Stomach (tissue), 9 donors: Measurements from ENCODE around the gene ITIH4. TPM values are rescaled to one million over a fixed set of nuclear protein-coding genes. Genes with fewer than 3 reads are reported as not detected.

Experiments
- DNase-seq, 2 donors: peaks; one replicate each; pipeline versions ENCODE4 v3.0.0 to v3.0.0-alpha.2; 2013 to 2019
- H3K27ac ChIP-seq, 5 donors: fragments of 200-600 bp in 4 of 5; sonication (generic) in 4 of 5; one replicate each; pipeline ENCODE4 v1.5.1; 2013 to 2019; ENCODE audit warnings: mild to moderate bottlenecking in 1 of 5, moderate library complexity in 1 of 5
- H3K27me3 ChIP-seq, 3 donors: fragments of 200-600 bp; sonication (generic); one replicate each; pipeline ENCODE4 v1.5.1; 2017 to 2019; ENCODE audit warnings: mixed run types in 1 of 3
- H3K36me3 ChIP-seq, 4 donors: fragments of 200-600 bp; sonication (generic); 1 replicate in 3 of 4; 2 replicates in 1 of 4; pipeline ENCODE4 v1.5.1; 2016 to 2019
- H3K4me1 ChIP-seq, 4 donors: fragments of 200-600 bp; sonication (generic); one replicate each; pipeline ENCODE4 v1.5.1; 2016 to 2019
- H3K4me3 ChIP-seq, 4 donors: fragments of 200-600 bp; sonication (generic) in 3 of 4; one replicate each; pipeline ENCODE4 v1.5.1; 2016 to 2019; ENCODE audit warnings: mild to moderate bottlenecking in 1 of 4
- H3K9me3 ChIP-seq, 4 donors: fragments of 200-600 bp; sonication (generic); one replicate each; pipeline ENCODE4 v1.5.1; 2016 to 2019
- CTCF ChIP-seq, 7 experiments: fragments of 450-650 bp in 4 of 7; fragments of 200-600 bp in 3 of 7; sonication (generic) in 3 of 7; IDR thresholded peaks; one replicate each; pipeline ENCODE4 v1.5.1; 2016 to 2019; ENCODE audit warnings: antibody characterized with exemption in 7 of 7, control low read depth in 2 of 7, mild to moderate bottlenecking in 1 of 7
- EP300 ChIP-seq: sonication (generic); formaldehyde crosslinking; IDR thresholded peaks from one replicate; pipeline ENCODE4 v1.6.1; 2017; ENCODE audit warnings: antibody characterized with exemption
- POLR2A ChIP-seq, 4 donors: fragments of 450-650 bp; IDR thresholded peaks; one replicate each; pipeline ENCODE4 v1.6.1; 2016; ENCODE audit warnings: antibody characterized with exemption in 4 of 4, control low read depth in 2 of 4, mild to moderate bottlenecking in 1 of 4, moderate library complexity in 1 of 4
- POLR2AphosphoS5 ChIP-seq, 3 donors: sonication (generic); formaldehyde crosslinking; IDR thresholded peaks; one replicate each; pipeline ENCODE4 v1.6.1; 2016; ENCODE audit warnings: antibody characterized with exemption in 3 of 3
- WGBS, 5 donors: extraction: QIAGEN DNeasy Blood & Tissue Kit in 3 of 5; methylation state at CpG; one replicate each; pipeline versions ENCODE4 v1.1.5 to v1.1.7; 2013 to 2018; 5-methylcytosine and 5-hydroxymethylcytosine counted together
- intact Hi-C: fragments of 100-400 bp; cut with DNase I; formaldehyde crosslinking; loops from one replicate; pipeline ENCODE4 v1.15.1; 2023; ENCODE audit warnings: low total_unique reads
- polyA plus RNA-seq, 3 donors: library from polyadenylated mRNA; stranded (reverse); fragments of 200-250 nt; gene quantifications; one replicate each; pipeline ENCODE4 v1.2.3, GENCODE V29; 2013
- total RNA-seq, 5 donors: library from RNA; depleted of rRNA; stranded (reverse); fragments of >200 nt; gene quantifications; one replicate each; pipeline versions ENCODE4 v1.1.0 to v1.2.3, GENCODE V29; 2014 to 2016
- donor health status: healthy with polysubstance abuse.
- donor health status: Bipolar disorder and iron deficiency.
- donor health status: healthy.

The ITIH4 gene
- total and polyA plus RNA-seq, 8 donors: 1.7 to 300 (median 18.5) TPM

- DNase-seq: no peak
- intact Hi-C loops: no loop called here
- 71 to 83% (median 78%) methylated on average over 10 of the region's 10 CpGs for WGBS, 5 donors
- Histone ChIP-seq H3K27ac (peak within 1 kb of the TSS in 1 of 5 donors; percentile 14), H3K4me1 (peaks cover 0 to 14% (median 0%) of the 10 kb centered on the region in 4 donors), H3K4me3 (no peak within 1 kb of the TSS), H3K27me3 (no peaks in the 10 kb centered on the region), H3K36me3 (no peaks in the 10 kb centered on the region), H3K9me3 (no peaks in the 10 kb centered on the region)
- TF ChIP-seq CTCF (IDR thresholded peaks at IDR 0.05) (no peak), EP300 (no peak), POLR2A (IDR thresholded peaks at IDR 0.05) (no peak), POLR2AphosphoS5 (IDR thresholded peaks at IDR 0.05) (no peak)
These were observed 35.8 kb downstream of the ITIH4 start, which contains the start of gene ITIH3 for GRCh38 chr3:52794612-52795099. Gene ITIH3, plus strand, starts transcription at chr3:52794796. Its CDS starts 8 bp downstream, at chr3:52794804.

GRCh38 chr3:52793702-52794611, 36.5 kb downstream of the ITIH4 start:
- intact Hi-C loops: no loop called here
- WGBS, 5 donors: 73 to 80% (median 78%) methylated on average over 9 of the region's 9 CpGs

GRCh38 chr3:52792961-52793695, 37.3 kb downstream of the ITIH4 start:
- H3K4me3 ChIP-seq: no peak overlapping the region
- H3K36me3 ChIP-seq: no peaks in the 10 kb centered on the region
- no peak overlapping the region for H3K27ac ChIP-seq
- H3K9me3 ChIP-seq: no peaks in the 10 kb centered on the region
- intact Hi-C loops: no loop called here
- WGBS, 5 donors: 74 to 87% (median 79%) methylated on average over 17 to 18 of the region's 18 CpGs
- no peaks in the 10 kb centered on the region for H3K27me3 ChIP-seq
- no peak for DNase-seq
- peaks cover 0 to 14% (median 0%) of the 10 kb centered on the region in 4 donors for H3K4me1 ChIP-seq
- TF ChIP-seq EP300 (no peak), POLR2A (IDR thresholded peaks at IDR 0.05) (no peak), POLR2AphosphoS5 (IDR thresholded peaks at IDR 0.05) (no peak), CTCF (IDR thresholded peaks at IDR 0.05) (no peak)

More at GRCh38 chr3:52793702-52794611, 36.5 kb downstream of the ITIH4 start:
- no peaks in the 10 kb centered on the region for H3K9me3 ChIP-seq
- peaks cover 0 to 14% (median 0%) of the 10 kb centered on the region in 4 donors for H3K4me1 ChIP-seq
- no peaks in the 10 kb centered on the region for H3K27me3 ChIP-seq
- DNase-seq: no peak
- no peak for TF ChIP-seq POLR2A (IDR thresholded peaks at IDR 0.05)
- TF ChIP-seq CTCF (IDR thresholded peaks at IDR 0.05): no peak
- no peak for TF ChIP-seq POLR2AphosphoS5 (IDR thresholded peaks at IDR 0.05)
- TF ChIP-seq EP300: no peak
- H3K4me3 ChIP-seq: no peak overlapping the region
- H3K36me3 ChIP-seq: no peaks in the 10 kb centered on the region
- peak overlapping the region in 1 of 5 donors; percentile 14 for H3K27ac ChIP-seq

- peaks cover 0 to 14% (median 0%) of the 10 kb centered on the region in 4 donors for H3K4me1 ChIP-seq
- no peak for TF ChIP-seq POLR2A (IDR thresholded peaks at IDR 0.05)
- TF ChIP-seq POLR2AphosphoS5 (IDR thresholded peaks at IDR 0.05): no peak
- no peak for TF ChIP-seq EP300
- no peak for TF ChIP-seq CTCF (IDR thresholded peaks at IDR 0.05)
- intact Hi-C loops: no loop called here
- WGBS, 5 donors: 81 to 88% (median 87%) methylated on average over 7 of the region's 7 CpGs
- H3K36me3 ChIP-seq: no peaks in the 10 kb centered on the region
- no peak for DNase-seq
- H3K9me3 ChIP-seq: no peaks in the 10 kb centered on the region
- no peak overlapping the region for H3K27ac ChIP-seq
- H3K27me3 ChIP-seq: no peaks in the 10 kb centered on the region
- H3K4me3 ChIP-seq: no peak overlapping the region
These were observed 38.1 kb downstream of the ITIH4 start for GRCh38 chr3:52792413-52792812.
